ENCODE measurements around the gene WDR75. TPM values are rescaled to one million over a fixed set of nuclear protein-coding genes. Genes with fewer than 3 reads are reported as not detected.

The WDR75 gene
- total and polyA plus RNA-seq, 2 of the 13 experiments (the other 11 are each of a cell fraction or from before 2014, with no cell fraction given), result 63.0 to 74.1 TPM

DNA sequence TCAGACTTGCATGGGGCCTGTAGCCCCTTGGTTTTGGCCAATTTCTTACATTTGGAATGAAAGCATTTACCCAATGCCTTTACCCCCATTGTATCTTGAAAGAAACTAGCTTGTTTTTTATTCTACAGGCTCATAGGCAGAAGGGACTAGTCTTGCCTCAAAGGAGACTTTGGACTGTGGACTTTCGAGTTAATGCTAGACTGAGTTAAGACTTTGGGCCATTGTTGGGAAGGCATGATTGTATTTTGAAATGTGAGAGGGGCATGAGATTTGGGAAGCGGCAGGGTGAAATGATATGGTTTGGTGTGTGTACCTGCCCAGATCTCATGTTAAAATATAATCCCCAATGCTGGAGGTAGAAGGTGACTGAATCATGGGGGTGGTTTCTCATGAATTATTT, 13.4 kb upstream of the WDR75 start (continued):
- TF ChIP-seq NFIB (CRISPR knock-in tag; IDR thresholded peaks at IDR 0.05; ENCODE audit: borderline replicate concordance) (no peak), PHB2 (IDR thresholded peaks at IDR 0.05; ENCODE audit: partially characterized antibody) (no peak), HNF4A (CRISPR knock-in tag; IDR thresholded peaks at IDR 0.05) (peak; percentile 89), BRCA1 (CRISPR knock-in tag; IDR thresholded peaks at IDR 0.05) (no peak), ZNF274 (CRISPR knock-in tag; IDR thresholded peaks at IDR 0.05) (no peak), SIX4 (CRISPR knock-in tag; IDR thresholded peaks at IDR 0.05) (peak; percentile 70), ZNF644 (CRISPR knock-in tag; IDR thresholded peaks at IDR 0.05; ENCODE audit: low read depth) (peak; percentile 92), SOX13 (IDR thresholded peaks at IDR 0.05) (no peak), SOX13 (CRISPR knock-in tag; conservative IDR thresholded peaks at IDR 0.05 in 1 of 2, IDR thresholded peaks at IDR 0.05 in 1 of 2) (peak in 1 of 2 experiments; percentile 70; a peak in 2 of 4 replicates), LCORL (IDR thresholded peaks at IDR 0.05) (no peak), LCORL (CRISPR knock-in tag; IDR thresholded peaks at IDR 0.05) (peak; percentile 56), CC2D1A (CRISPR knock-in tag; IDR thresholded peaks at IDR 0.05) (no peak), ZKSCAN8 (CRISPR knock-in tag; IDR thresholded peaks at IDR 0.05; ENCODE audit: borderline replicate concordance) (no peak), EP300 (IDR thresholded peaks at IDR 0.05; ENCODE audit: low read depth in 2 of 2, low read length in 2 of 2) (peak in 1 of 2 experiments; percentile 39; a peak in 1 of 4 replicates), EP300 (CRISPR knock-in tag; IDR thresholded peaks at IDR 0.05; ENCODE audit: borderline replicate concordance) (no peak), HNF4G (IDR thresholded peaks at IDR 0.05; ENCODE audit: borderline replicate concordance, low read depth, low read length) (peak; percentile 84), HNF4G (CRISPR knock-in tag; IDR thresholded peaks at IDR 0.05; ENCODE audit: borderline replicate concordance, low read depth) (no peak), SOX5 (CRISPR knock-in tag; IDR thresholded peaks at IDR 0.05; ENCODE audit: borderline replicate concordance) (peak; percentile 65; the same call in 1 of the 2 replicates), HMG20A (CRISPR knock-in tag; IDR thresholded peaks at IDR 0.05; ENCODE audit: borderline replicate concordance) (0 out of 2 replicates have a peak, but pooled peaks have one; percentile 39), ZMYM2 (CRISPR knock-in tag; IDR thresholded peaks at IDR 0.05) (0 out of 2 replicates have a peak, but pooled peaks have one; percentile 31), ARID2 (CRISPR knock-in tag; IDR thresholded peaks at IDR 0.05; ENCODE audit: borderline replicate concordance) (no peak), HES4 (CRISPR knock-in tag; IDR thresholded peaks at IDR 0.05; ENCODE audit: borderline replicate concordance) (no peak), TEAD3 (CRISPR knock-in tag; optimal IDR thresholded peaks at IDR 0.05; ENCODE audit: borderline replicate concordance) (peak; percentile 28), CBX1 (IDR thresholded peaks at IDR 0.05; ENCODE audit: low read depth) (no peak), SOX6 (IDR thresholded peaks at IDR 0.05) (no peak), SOX6 (CRISPR knock-in tag; IDR thresholded peaks at IDR 0.05) (peak; percentile 58; the same call in 1 of the 2 replicates), MTA3 (CRISPR knock-in tag; IDR thresholded peaks at IDR 0.05) (no peak), GATAD2A (CRISPR knock-in tag; IDR thresholded peaks at IDR 0.05) (peak; percentile 58)
- TF ChIP-seq, protein P1, sequence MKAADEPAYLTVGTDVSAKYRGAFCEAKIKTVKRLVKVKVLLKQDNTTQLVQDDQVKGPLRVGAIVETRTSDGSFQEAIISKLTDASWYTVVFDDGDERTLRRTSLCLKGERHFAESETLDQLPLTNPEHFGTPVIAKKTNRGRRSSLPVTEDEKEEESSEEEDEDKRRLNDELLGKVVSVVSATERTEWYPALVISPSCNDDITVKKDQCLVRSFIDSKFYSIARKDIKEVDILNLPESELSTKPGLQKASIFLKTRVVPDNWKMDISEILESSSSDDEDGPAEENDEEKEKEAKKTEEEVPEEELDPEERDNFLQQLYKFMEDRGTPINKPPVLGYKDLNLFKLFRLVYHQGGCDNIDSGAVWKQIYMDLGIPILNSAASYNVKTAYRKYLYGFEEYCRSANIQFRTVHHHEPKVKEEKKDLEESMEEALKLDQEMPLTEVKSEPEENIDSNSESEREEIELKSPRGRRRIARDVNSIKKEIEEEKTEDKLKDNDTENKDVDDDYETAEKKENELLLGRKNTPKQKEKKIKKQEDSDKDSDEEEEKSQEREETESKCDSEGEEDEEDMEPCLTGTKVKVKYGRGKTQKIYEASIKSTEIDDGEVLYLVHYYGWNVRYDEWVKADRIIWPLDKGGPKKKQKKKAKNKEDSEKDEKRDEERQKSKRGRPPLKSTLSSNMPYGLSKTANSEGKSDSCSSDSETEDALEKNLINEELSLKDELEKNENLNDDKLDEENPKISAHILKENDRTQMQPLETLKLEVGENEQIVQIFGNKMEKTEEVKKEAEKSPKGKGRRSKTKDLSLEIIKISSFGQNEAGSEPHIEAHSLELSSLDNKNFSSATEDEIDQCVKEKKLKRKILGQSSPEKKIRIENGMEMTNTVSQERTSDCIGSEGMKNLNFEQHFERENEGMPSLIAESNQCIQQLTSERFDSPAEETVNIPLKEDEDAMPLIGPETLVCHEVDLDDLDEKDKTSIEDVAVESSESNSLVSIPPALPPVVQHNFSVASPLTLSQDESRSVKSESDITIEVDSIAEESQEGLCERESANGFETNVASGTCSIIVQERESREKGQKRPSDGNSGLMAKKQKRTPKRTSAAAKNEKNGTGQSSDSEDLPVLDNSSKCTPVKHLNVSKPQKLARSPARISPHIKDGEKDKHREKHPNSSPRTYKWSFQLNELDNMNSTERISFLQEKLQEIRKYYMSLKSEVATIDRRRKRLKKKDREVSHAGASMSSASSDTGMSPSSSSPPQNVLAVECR (CRISPR knock-in tag; IDR thresholded peaks at IDR 0.05; ENCODE audit: borderline replicate concordance), result no peak
